Measurements from ENCODE around the gene PAX5.

GRCh38 chr9:37030611-37030939 lies 3.5 kb downstream of the PAX5 start:
- no peak for TF ChIP-seq CTCF (IDR thresholded peaks at IDR 0.05)
- no peak for TF ChIP-seq POLR2AphosphoS5 (IDR thresholded peaks at IDR 0.05; ENCODE audit: insufficient read depth in 1 of 2, low read depth in 1 of 2)
